NCI-H1105 (cell line): Measurements from ENCODE around the gene B3GNT9.
"Not testable (repeated sequence)": the region's sequence is repeated elsewhere in the genome, so short reads cannot be mapped to it uniquely, and the experiment has no call there.

Experiments
- DNase-seq: peaks from one replicate; lab custom pipeline; 2025; lab: John Stamatoyannopoulos, UW

The B3GNT9 gene

DNA sequence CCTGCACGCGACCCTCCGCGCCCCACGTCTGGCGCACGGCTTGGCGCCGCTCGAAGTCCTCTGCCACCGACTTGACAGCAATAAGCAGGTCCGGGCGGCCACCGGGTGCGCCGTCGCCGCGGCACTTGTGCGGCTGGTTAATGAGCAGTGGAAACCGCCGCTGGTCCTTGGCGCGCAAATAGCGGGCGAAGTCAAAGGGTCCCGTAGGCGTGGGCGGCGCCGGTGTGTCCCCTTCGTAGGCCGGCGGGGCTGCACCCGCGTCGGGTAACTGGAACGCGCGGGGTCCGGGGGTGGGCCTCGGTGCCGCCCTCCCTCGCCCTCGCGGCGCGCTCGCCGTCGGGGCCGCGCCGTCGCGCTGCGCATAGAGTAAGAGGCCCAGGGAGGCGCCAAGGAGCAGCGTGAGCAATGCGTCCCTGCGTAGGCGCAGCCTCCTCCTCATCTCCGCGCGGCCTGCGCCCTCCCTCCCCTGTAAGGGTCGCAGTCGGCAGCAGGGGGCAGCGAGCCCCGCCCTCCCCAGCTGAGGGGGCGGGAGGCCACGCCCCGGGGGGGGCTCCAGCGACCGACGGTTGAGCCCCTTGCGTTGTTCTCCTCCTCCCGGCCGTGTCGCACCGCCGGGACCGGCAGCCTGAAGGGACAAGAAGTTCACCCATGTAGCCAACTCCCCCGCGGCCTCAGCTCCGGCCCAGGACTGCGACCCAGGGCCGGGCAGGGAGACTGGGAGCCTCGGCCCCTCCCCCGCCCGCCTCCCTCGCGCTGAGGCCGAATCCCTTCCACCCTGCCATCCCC, 558 bp downstream of the B3GNT9 start:
- peak; percentile 5 for DNase-seq

DNA sequence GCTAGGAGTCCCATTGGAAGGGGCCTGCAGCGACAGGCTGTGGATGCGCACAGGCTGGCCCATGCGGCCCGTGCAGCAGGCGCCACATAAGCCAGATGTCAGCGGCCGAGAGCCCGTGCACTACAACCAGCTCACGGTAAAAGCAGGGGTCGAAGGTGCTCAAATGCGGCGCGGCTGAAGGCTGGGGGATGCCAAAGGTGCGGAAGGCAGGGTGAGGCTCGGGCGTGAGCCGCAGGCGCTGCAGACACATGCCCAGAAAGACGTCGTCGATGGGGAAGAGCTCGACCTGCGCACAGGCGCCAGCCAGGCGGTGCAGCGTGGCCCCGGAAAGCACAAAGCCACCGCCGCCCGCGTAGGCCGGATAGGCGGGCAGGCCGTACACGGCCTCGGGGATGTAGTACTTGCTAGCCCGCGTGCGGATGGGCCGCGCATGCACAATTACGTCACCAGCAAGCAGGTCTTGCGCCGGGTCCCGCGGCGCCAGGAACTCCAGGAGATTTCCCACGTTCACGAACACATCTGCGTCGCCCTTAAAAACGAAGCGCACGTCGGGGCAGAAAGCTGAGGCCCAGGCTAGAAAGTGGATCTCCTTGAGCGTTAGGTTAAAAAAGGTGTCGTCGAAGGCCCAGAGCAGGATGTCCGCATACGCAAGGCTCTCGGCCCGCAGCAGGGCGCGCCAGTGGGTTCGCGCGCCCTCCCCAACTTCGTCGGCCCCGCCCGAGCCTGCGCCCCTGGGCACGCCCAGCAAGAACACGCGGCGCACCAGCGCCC, 1.3 kb downstream of the B3GNT9 start:
- DNase-seq, result no peak

DNA sequence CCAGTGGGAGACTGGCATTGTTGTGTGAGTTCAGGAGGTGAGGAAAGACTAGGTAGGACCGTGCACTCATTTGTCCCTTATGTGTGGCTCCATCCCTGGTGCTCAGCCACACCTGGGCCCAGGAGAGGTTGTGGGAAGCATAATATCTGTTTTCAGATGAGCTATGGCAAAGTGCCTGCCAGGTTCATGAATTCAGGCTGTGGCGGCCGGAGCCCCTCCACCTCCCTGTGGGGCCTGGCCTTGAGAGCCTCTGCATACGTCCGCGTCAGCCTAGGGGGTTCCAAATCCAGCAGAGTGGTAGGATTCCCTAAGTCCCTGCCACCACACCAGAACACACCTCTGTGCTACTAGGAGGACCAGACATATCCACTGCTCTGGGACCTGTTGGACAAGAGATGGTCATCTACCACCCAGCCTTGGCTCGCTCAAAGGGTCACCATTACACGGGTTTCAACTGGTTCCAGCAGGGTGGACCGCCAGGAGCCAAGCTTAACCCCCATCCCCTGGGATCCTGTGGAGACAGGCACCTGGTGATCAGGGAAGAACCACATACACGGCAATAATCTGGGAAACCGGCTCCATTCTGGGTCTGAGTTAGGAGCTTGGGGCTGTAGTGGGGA, 2.0 kb downstream of the B3GNT9 start:
- no peak for DNase-seq

DNA sequence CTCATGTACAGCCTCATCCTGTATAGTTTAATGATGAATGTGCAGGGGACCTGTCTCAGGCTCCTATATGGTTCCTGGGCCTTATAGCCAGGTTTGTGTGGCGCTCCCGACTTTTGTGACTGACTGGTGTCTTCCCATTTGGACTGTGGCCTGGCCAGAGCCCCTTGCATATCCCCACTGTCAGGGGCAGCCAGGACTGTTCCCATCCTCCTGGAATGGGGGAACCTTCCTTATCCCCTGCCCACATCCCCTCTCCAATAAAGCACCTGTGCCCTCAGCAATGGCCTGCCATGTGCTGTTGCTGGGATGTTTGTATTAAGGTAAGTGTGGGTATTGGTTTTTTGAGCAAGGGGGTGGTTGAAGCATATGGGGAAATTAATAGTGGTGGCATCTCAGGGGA, 2.6 kb downstream of the B3GNT9 start:
- DNase-seq, result no peak

DNA sequence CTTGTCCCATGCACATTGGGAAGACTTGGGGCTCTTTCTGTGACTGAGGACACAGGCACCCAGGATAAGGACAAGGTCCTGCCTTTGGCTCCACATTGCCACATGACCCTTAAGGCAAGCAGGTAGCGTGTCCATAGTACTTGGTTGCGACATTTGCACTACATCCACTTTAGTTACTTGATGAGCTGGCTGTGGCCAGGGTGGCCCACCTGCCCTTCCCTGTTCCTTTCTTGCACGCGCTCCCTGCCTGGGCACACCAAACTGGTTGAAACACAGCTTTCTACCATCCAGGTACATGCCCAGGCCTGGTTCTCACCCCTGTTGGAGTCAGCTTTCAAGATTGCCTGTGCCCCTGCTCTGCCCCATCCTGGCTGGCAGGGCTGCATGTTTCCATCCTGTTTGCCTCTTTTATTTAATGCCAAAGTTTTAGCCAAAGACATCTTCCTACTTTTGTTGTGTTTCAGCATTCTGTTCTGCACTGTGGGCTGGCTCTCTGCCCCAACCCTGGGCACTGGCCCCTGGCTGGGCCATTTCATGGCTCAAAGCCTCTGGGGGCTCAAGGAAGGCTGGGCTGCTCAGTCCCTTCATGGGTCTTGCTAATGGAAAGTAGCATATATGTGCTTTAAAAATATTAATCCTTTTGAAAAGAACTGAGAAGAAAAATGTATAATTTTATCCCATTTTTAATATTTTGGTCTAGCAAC, 3.2 kb downstream of the B3GNT9 start:
- no peak for DNase-seq

DNA sequence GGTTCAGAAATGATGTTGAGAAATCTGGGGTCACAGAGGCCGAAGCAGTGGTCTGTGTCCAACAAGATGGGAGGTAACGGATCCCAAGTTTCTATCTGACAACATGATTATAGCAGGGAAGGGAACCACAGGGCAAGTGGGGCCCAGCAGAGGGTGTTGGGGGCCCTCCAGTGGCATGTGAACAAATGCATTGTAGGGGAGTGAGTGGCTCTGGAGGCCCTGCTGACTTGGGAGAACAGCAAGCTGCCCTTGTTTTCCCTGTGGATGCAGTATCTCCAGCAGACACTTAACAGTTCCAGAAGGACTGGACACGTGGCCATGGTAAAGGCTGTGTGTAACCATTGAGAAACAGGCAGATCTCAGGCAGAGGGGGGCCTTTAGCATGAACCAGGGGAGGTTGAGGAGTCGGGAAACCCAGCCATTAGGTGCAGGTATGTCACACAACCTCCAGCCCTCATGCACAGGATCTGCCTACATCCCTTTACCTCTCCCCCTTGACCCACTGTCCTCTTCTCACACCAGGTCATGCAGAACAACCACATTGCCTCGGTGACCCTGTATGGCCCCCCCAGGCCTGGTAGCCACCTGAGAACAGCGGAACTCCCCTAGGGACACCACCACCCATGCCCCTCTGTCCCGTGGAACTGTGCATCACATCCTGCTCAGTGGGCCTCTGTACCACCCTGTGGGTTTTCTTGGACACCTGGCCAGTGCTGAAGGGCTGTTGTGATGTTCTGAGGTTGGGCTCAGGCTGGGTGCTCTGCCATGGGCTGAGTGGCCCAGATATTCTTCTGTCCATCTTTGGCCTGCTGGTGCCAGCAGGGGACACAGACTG, 4.1 kb downstream of the B3GNT9 start:
- DNase-seq, result no peak

DNA sequence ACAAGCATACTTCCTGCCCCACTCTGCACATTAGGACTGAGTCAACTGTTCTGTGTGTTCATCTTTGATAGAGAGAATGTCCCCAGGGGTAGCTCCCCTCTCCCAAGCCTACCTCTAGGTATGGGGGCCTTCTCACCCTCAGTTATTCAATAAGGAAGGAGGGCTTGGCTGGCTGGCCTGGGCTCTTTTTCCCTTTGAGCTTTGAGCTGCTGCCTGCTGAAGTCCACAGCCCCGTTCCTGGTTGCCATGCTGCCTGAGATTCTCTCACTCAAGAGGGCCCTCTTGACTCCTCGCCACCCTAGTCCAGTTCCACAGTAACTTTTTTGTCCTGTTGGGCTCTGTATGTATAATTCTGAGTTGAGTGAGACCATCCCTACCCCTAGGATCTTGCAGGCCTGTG, 5.1 kb downstream of the B3GNT9 start:
- DNase-seq, result no peak

DNA sequence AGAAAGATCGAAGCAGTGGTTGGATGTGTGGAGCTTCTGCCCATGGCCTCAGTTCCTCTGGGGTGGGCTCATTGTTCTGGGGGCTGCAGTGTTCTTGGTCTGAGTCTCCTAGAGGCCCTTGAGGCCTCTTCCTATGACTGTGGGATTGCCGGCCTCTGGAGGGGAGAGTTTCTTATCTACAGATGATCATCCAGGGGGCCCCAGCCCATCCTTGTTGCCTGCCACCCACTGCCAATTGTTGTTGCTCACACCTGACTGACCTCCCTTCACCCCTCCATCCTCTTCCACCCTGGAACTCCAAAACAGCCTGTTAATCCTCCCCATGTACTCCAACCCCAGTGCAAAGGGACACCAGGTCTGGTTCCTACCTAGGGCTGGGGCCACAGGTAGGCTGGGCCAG, 5.9 kb downstream of the B3GNT9 start:
- no peak for DNase-seq

DNA sequence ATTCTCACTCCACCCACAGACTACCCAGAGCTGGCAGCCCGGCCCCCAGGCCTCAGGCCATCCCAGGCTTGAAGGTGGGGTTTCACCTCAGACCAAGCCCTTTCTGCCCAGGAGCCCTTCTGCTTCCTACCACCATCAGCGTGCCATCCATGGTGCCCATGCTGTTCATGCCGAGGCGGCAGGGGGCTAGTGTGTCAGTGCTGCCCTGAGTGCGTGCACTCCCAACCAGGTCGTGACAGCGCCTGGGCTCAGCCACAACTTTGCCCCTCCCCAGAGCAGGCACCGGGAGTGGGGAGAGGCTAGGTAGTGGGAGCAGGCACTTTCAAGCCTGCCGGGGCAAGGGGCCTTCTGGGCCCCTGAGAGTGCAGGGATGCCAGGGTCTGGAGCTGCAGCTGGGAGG, 8.5 kb downstream of the B3GNT9 start:
- DNase-seq, result no peak

DNA sequence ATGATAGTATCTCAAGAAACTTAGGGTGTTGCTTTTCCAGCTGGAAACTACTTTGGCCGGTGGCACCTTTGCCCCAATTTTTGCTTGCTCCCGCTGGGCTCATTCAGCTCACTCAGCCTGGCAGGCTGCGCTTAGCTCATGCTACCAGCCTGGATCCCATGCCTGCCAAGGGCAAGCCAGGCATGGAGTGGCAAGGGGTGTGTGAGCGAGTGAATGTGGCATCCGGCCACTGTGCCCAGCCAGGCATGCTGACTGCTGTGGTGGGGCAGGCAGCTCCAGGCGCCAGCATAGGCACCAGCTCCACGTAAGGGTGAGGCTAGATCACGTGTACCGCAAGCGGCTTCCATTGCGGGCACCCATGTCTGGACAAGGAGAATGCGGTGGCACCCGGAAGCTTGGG, 9.4 kb downstream of the B3GNT9 start:
- DNase-seq, result no peak

DNA sequence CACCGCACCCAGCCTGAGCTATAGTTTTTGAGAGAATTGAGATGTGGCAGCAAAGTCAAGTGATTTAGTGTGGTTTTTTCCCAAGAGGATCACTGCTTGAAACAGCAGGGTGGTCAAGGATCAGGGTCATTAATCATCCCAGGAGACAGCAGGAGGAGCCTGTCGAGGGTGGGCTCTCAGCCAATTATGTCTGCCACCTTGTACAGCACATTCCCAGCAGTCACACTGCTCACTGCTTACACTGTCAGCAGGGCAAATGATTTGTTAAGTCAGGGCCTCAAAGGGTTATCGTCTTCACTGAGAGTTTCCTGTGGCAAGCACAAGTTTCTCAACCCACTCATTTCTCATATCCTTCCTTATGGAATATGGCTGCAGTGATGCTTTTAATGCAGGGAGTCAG, 13.2 kb downstream of the B3GNT9 start:
- DNase-seq, result no peak

DNA sequence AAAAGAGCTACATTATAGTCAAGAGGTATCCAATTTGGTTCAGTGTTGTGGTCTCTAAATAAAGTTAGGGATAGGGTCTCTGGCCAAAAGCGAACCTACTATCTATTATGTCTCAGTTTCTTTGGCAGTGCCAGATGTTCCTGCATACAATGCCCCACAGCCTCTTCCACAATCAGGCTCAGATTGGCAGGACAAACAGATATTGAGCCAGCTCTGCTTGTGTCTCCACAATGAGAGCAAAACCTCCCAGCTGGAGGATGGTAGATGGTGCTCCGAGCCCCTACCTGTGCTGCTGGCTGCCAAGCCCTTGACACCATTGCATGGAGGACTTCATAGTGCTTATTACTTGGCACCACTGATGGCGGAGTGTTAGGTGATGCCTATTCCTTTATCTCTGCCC, 21.4 kb downstream of the B3GNT9 start:
- DNase-seq, result no peak

DNA sequence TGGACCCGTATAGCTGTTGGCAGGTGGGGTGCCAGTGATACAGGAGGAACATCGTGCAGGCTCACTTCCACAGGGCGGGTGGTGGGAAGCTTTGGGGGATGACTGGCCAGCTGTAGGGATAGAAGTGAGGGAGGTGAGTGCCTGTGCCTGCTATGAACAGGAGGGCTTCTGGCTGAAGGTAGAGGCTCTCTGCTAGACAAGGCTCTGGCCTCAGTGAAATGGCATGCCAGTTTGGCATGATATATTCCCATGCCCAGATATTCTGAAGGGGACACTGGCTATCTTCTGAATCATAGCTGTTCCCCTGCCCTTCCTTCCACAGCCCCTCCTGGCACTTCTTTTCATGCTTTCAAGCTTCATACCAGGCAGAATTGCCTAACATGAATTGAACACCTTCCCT, 21.9 kb downstream of the B3GNT9 start:
- no peak for DNase-seq

DNA sequence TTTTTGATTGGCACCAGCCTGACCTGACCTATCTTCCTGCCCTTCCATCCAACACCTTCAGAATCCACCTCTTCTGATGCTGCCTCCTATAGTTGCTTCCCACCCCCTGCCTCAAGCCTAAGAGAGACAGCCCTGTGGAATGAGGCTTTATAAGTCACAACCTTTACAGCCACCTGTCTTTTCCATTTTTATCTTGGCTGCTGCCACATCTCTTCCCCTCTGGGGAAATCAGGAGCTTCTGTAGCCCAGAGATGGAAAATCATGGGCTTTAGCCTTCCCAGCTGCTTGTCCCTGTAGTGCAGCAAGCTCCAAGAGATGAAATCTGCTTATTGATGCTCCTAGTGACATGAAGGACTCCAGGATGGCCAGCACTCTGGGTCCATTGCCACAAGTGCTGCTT, 22.4 kb downstream of the B3GNT9 start:
- DNase-seq, result no peak

DNA sequence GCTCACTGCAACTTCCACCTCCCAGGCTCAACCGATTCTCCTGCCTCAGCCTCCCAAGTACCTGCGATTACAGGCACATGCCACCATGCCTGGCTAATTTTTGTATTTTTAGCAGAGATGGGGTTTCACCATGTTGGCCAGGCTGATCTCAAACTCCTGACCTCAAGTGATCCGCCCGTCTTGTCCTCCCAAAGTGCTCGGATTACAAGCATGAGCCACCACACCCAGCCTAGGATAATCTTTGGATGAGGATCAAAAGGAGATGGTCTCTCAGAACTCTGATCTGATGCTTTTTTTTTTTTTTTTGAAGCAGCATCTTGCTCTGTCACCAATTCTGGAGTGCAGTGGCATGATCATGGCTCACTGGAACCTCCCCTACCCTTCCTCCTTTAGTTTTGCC, 28.0 kb downstream of the B3GNT9 start:
- DNase-seq, result not testable (repeated sequence)

DNA sequence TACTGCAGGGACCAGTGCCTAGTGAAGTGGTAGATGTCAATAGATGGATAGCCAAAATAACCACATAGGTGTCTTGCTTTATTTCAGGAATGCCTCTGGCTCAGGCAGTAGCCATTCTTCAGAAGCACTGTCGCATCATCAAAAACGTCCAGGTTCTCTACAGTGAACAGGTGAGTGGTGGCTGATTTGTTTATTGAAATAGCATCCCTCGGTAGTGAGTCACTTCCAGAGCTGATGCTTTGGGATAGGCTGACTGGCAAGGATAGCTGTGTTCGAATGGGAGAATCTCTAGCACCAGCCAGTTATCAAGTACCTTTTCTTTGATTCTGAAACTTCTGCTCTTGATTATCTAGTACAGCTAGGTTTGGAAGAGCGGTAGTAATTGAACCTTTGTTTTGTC, 30.8 kb downstream of the B3GNT9 start:
- DNase-seq, result no peak

DNA sequence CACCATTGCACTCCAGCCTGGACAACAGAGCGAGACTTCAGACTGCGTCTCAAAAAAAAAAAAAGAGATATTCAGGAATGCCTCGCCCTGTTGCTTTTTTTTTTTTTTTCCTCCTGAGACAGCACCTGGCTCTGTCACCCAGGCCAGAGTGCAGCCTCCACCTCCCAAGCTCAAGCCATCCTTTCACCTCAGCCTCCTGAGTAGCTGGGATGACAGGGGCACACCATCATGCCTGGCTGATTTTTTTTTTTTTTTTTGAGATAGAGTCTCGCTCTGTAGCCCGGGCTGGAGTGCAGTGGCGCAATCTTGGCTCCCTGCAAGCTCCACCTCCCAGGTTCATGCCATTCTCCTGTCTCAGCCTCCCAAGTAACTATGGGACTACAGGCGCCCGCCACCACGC, 33.1 kb downstream of the B3GNT9 start:
- DNase-seq, result no peak

DNA sequence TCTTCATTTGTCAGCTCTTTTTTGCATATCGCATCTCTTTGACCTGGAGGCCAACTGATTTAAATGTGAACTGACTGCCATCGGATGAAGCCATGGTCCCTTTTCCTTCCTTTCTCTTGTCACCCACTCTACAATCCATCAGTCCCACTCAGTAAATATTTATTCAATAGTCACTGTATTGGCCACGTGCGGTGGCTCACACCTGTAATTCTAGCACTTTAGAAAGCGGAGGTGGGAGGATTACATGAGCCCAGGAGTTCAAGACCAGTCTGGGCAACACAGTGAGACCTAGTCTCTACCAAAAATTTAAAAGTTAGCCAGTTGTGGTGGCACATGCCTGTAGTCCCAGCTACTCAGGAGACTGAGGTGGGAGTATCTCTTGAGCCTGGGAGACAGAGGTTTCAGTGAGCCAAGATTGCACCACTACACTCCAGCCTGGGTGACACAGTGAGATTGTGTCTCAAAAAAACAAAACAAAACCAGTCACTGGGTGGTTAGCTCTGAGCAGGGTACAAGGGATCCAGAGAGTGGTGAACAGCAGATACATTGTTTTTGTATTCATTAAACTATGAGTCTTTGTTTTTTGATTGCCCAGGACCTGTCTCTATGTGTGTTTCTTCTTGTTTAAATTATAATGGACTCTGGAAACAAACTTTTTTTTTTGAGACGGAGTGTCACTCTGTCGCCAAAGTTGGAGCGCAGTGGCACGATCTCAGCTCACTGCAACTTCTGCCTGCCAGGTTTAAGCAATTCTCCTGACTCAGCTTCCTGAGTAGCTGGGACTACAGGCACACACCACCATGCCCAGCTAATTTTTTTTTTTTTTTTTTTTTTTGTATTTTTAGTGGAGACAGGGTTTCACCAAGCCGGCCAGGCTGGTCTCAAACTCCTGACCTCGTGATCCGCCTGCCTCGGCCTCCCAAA, 34.1 kb downstream of the B3GNT9 start:
- no peak for DNase-seq

DNA sequence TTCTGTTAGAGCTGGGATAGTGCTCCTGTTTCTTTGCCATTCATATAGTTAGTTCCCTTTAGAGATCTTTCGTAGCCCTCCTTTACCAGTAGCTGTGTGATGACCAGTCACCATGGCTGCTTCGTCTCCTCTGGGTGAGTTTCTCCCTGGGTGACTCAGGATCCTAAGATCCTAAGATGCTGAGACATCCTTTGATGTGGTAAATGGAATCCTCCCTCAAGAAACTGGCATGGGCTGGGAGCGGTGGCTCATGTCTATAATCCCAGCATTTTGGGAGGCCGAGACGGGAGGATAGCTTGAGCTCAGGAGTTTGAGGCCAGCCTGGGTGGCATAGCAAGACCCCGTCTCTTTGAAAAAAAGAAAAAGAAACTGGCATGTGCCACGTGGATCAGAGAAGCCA, 35.2 kb downstream of the B3GNT9 start:
- DNase-seq, result no peak

DNA sequence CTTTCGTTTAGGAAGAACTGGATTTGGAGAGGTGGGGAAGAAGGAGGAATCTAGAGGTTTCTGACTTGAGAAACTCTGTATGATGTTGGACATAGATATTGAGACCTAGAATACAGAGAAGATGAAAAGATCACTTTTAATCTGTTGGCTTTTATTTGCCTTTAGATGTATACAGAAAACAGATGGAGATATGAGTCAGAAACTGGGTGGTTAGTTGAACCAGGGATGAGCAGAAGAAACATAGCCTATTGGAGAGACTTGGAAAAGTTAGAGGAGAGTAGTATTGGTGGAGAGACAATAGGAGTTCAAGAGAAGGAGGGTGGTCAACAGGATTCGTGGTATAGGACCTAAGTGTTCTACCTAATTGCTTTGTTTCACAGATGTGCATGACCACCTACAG, 36.0 kb downstream of the B3GNT9 start:
- no peak for DNase-seq
